Erythroblast (primary cell): Measurements from ENCODE around the gene PYM1.

ENCODE experiments used
- GATA1 ChIP-seq: IDR thresholded peaks from 2 replicates; pipeline ENCODE4 v1.6.1; 2011; ENCODE audit warnings: low read depth, mild to moderate bottlenecking, control low read depth, low read length, moderate library complexity
- POLR2A ChIP-seq: IDR thresholded peaks from 2 replicates; pipeline ENCODE4 v1.6.1; 2011; ENCODE audit warnings: mild to moderate bottlenecking, low read length

GRCh38 chr12:55922126-55922525 is 5.6 kb downstream of the PYM1 start:
- no peak for TF ChIP-seq POLR2A
- no peak for TF ChIP-seq GATA1
